ENCODE data around the gene MOXD1. TPM values are rescaled to one million over a fixed set of nuclear protein-coding genes. Genes with fewer than 3 reads are reported as not detected.

Gene MOXD1
- 16.7 and 16.8 TPM in 2 replicates for total RNA-seq
- polyA plus RNA-seq: 9.0 and 11.7 TPM in 2 replicates

- Histone ChIP-seq H3K4me2 (peak within 1 kb of the TSS; percentile 99), H2AFZ (peak within 1 kb of the TSS; percentile 88), H3K9me2 (replicated peaks; ENCODE audit: insufficient read depth) (no peaks in the 10 kb centered on the region), H3K4me3 (peak within 1 kb of the TSS; percentile 89), H3K27ac (peak within 1 kb of the TSS; percentile 24), H3K4me1 (ENCODE audit: insufficient read depth) (no peaks in the 10 kb centered on the region), H3K9me3 (ENCODE audit: low read depth) (no peaks in the 10 kb centered on the region), H3K27me3 (peaks cover 65% of the 10 kb centered on the region), H4K20me1 (ENCODE audit: insufficient read depth, poor library complexity, severe bottlenecking) (no peaks in the 10 kb centered on the region), H3K36me3 (replicated peaks; ENCODE audit: insufficient read depth, low read depth) (no peaks in the 10 kb centered on the region), H3K79me2 (no peaks in the 10 kb centered on the region)
- peak; percentile 76 for DNase-seq (ENCODE audit: low spot score)
- TF ChIP-seq EZH2 (IDR thresholded peaks at IDR 0.05; ENCODE audit: borderline replicate concordance) (peak; percentile 49), EZH2phosphoT487 (IDR thresholded peaks at IDR 0.05; ENCODE audit: low read depth, severe bottlenecking, unreplicated experiment) (no peak)
- 2% methylated on average over 48 of the region's 87 CpGs for WGBS (ENCODE audit: low lambda C conversion rate, missing lambda C conversion rate)
These were observed at the start of gene MOXD1 for GRCh38 chr6:132400883-132401617. MOXD1 (minus strand) TSS chr6:132401475; CDS start chr6:132401426, 49 bp downstream.

GRCh38 chr6:132446855-132447241 lies 45.6 kb upstream of the MOXD1 start:
- Histone ChIP-seq H3K9me3 (ENCODE audit: low read depth) (peaks cover 6% of the 10 kb centered on the region), H3K27ac (no peak overlapping the region), H3K27me3 (no peaks in the 10 kb centered on the region), H3K4me1 (ENCODE audit: insufficient read depth) (no peaks in the 10 kb centered on the region), H3K4me3 (no peak overlapping the region), H3K79me2 (no peaks in the 10 kb centered on the region), H2AFZ (no peak overlapping the region), H3K4me2 (no peak overlapping the region), H3K9me2 (replicated peaks; ENCODE audit: insufficient read depth) (no peaks in the 10 kb centered on the region), H4K20me1 (ENCODE audit: insufficient read depth, poor library complexity, severe bottlenecking) (no peaks in the 10 kb centered on the region), H3K36me3 (replicated peaks; ENCODE audit: insufficient read depth, low read depth) (no peaks in the 10 kb centered on the region)
- TF ChIP-seq EZH2 (IDR thresholded peaks at IDR 0.05; ENCODE audit: borderline replicate concordance): no peak
- TF ChIP-seq EZH2phosphoT487 (IDR thresholded peaks at IDR 0.05; ENCODE audit: low read depth, severe bottlenecking, unreplicated experiment): no peak
- TF ChIP-seq CTCF (IDR thresholded peaks at IDR 0.05; ENCODE audit: poor library complexity): no peak
- 97% methylated on average over 5 of the region's 5 CpGs for WGBS (ENCODE audit: low lambda C conversion rate, missing lambda C conversion rate)
- DNase-seq (ENCODE audit: low spot score): no peak

- Histone ChIP-seq H3K79me2 (no peaks in the 10 kb centered on the region), H3K4me1 (ENCODE audit: insufficient read depth) (no peaks in the 10 kb centered on the region), H3K4me2 (no peak overlapping the region), H4K20me1 (ENCODE audit: insufficient read depth, poor library complexity, severe bottlenecking) (no peaks in the 10 kb centered on the region), H3K4me3 (no peak overlapping the region), H3K27me3 (no peaks in the 10 kb centered on the region), H3K9me2 (replicated peaks; ENCODE audit: insufficient read depth) (no peaks in the 10 kb centered on the region), H3K27ac (no peak overlapping the region), H2AFZ (no peak overlapping the region), H3K36me3 (replicated peaks; ENCODE audit: insufficient read depth, low read depth) (no peaks in the 10 kb centered on the region), H3K9me3 (ENCODE audit: low read depth) (peaks cover 6% of the 10 kb centered on the region)
- WGBS (ENCODE audit: low lambda C conversion rate, missing lambda C conversion rate): 87% methylated on average over 4 of the region's 4 CpGs
- TF ChIP-seq CTCF (IDR thresholded peaks at IDR 0.05; ENCODE audit: poor library complexity) (no peak), EZH2phosphoT487 (IDR thresholded peaks at IDR 0.05; ENCODE audit: low read depth, severe bottlenecking, unreplicated experiment) (no peak), EZH2 (IDR thresholded peaks at IDR 0.05; ENCODE audit: borderline replicate concordance) (no peak)
- no peak for DNase-seq (ENCODE audit: low spot score)
These were observed 45.0 kb upstream of the MOXD1 start for GRCh38 chr6:132446141-132446854.

Measured in hepatocyte (in vitro differentiated cells).